Measurements from ENCODE around the gene SH3RF2. TPM values are rescaled to one million over a fixed set of nuclear protein-coding genes. Genes with fewer than 3 reads are reported as not detected.

The SH3RF2 gene
- total RNA-seq, 2 experiments from 2014 or later: not detected

- intact Hi-C loops (cut with micrococcal nuclease): no loop called here
- Mint-ChIP-seq H3K9me3 (no peaks in the 10 kb centered on the region), H3K4me3 (no peak overlapping the region), H3K27ac (no peak overlapping the region), H3K4me1 (ENCODE audit: low read depth) (no peaks in the 10 kb centered on the region), H3K27me3 (no peaks in the 10 kb centered on the region), H3K36me3 (ENCODE audit: low read depth) (no peaks in the 10 kb centered on the region)
- ATAC-seq (no peak), DNase-seq (no peak)
- ChIA-PET POLR2A (no interaction called here), CTCF (no interaction called here)
- TF ChIP-seq CTCF (IDR thresholded peaks at IDR 0.05): no peak
These were observed 152.9 kb downstream of the SH3RF2 start for GRCh38 chr5:146089287-146089686.

GRCh38 chr5:146091881-146092280 is 155.5 kb downstream of the SH3RF2 start:
- no peaks in the 10 kb centered on the region for H3K9me3 Mint-ChIP-seq
- POLR2A ChIA-PET: no interaction called here

GRCh38 chr5:146098047-146098446 is 161.7 kb downstream of the SH3RF2 start:
- intact Hi-C loops (cut with micrococcal nuclease): no loop called here
- CTCF ChIA-PET: interaction anchor here (2.4 kb wide), 1 partner anchor 33 kb away, joined by 5 read pairs; no protein-coding TSS in a partner anchor
- Mint-ChIP-seq H3K36me3 (ENCODE audit: low read depth) (no peaks in the 10 kb centered on the region), H3K9me3 (no peaks in the 10 kb centered on the region), H3K27me3 (no peaks in the 10 kb centered on the region), H3K4me3 (no peak overlapping the region), H3K4me1 (ENCODE audit: low read depth) (no peaks in the 10 kb centered on the region), H3K27ac (no peak overlapping the region)
- DNase-seq (no peak), ATAC-seq (no peak)
- POLR2A ChIA-PET: no interaction called here
- no peak for TF ChIP-seq CTCF (IDR thresholded peaks at IDR 0.05)

More at GRCh38 chr5:146091881-146092280, 155.5 kb downstream of the SH3RF2 start:
- intact Hi-C loops (cut with micrococcal nuclease): no loop called here
- DNase-seq (no peak), ATAC-seq (no peak)
- Mint-ChIP-seq H3K4me3 (no peak overlapping the region), H3K4me1 (ENCODE audit: low read depth) (no peaks in the 10 kb centered on the region), H3K27me3 (no peaks in the 10 kb centered on the region), H3K36me3 (ENCODE audit: low read depth) (no peaks in the 10 kb centered on the region), H3K27ac (no peak overlapping the region)
- CTCF ChIA-PET: no interaction called here
- TF ChIP-seq CTCF (IDR thresholded peaks at IDR 0.05): no peak

- intact Hi-C loops (cut with micrococcal nuclease): no loop called here
- H3K36me3 Mint-ChIP-seq (ENCODE audit: low read depth): peaks cover 6% of the 10 kb centered on the region
- H3K9me3 Mint-ChIP-seq: no peaks in the 10 kb centered on the region
- ChIA-PET CTCF (interaction anchor here (1.0 kb wide), 1 partner anchor 50 kb away, joined by 4 read pairs; no protein-coding TSS in a partner anchor), POLR2A (no interaction called here)
- DNase-seq: no peak
- no peak for ATAC-seq
- no peak overlapping the region for H3K4me3 Mint-ChIP-seq
- no peaks in the 10 kb centered on the region for H3K4me1 Mint-ChIP-seq (ENCODE audit: low read depth)
- no peak overlapping the region for H3K27ac Mint-ChIP-seq
- TF ChIP-seq CTCF (IDR thresholded peaks at IDR 0.05): no peak
- no peaks in the 10 kb centered on the region for H3K27me3 Mint-ChIP-seq
These were observed 165.3 kb downstream of the SH3RF2 start for GRCh38 chr5:146101646-146102045.

- ATAC-seq (no peak), DNase-seq (no peak)
- POLR2A ChIA-PET: no interaction called here
- TF ChIP-seq CTCF (IDR thresholded peaks at IDR 0.05): no peak
- no peak overlapping the region for H3K27ac Mint-ChIP-seq
- peaks cover 6% of the 10 kb centered on the region for H3K36me3 Mint-ChIP-seq (ENCODE audit: low read depth)
- CTCF ChIA-PET: no interaction called here
- intact Hi-C loops (cut with micrococcal nuclease): no loop called here
- no peaks in the 10 kb centered on the region for H3K4me1 Mint-ChIP-seq (ENCODE audit: low read depth)
- H3K9me3 Mint-ChIP-seq: no peaks in the 10 kb centered on the region
- H3K4me3 Mint-ChIP-seq: no peak overlapping the region
- no peaks in the 10 kb centered on the region for H3K27me3 Mint-ChIP-seq
These were observed 167.2 kb downstream of the SH3RF2 start for GRCh38 chr5:146103594-146103993.

Measured in activated CD8-positive, alpha-beta T cell treated with anti-CD3 and anti-CD28 coated beads for 36 hours (primary cell).